Skeletal muscle cell (primary cell): ENCODE results near the gene CHD6.
"Not testable (repeated sequence)": the region's sequence is repeated elsewhere in the genome, so short reads cannot be mapped to it uniquely, and the experiment has no call there.

Source experiments
- DNase-seq: peaks from one replicate; pipeline ENCODE4 v3.0.0-alpha.2; 2010; ENCODE audit warnings: low read depth
- H3K4me3 ChIP-seq: 2 replicates; pipeline ENCODE4 v1.5.1; 2011; ENCODE audit warnings: low read depth, mild to moderate bottlenecking, control low read depth, low read length, moderate library complexity

Gene CHD6

DNA sequence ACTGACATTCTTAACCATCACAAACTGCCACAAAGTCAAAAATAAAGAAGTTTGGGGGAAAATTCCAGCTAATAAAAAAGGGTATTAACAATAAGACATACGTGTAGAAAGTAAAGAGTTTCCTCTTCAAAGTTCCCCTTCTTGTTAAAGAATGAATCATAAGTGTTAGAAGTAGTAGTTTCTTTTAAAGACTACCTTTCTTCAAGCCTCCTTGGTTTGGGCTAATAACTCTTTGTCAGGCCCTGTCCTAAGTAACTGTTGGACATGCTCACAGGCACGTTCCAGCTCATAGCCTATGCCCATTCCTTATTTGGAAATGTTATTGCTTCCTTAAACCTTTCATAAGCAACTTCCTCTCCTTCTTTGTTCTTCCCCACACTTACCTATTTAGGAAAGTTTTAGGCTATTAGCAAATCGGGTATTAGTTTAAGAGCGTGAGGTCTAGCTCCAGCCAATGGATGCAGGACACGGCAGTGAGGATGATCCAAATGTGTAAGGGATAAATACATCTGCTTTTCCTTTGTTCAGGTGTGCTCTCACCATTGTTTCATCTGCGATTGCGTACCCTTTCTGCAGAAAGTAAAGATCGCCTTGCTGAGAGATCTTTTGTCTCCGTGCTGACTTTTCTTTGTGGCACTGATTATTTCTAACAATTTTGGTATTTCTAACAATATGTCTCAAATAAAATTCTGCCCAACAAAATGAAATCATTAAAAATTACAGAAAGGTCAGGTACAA is 64.9 kb downstream of the CHD6 start:
- no peak overlapping the region for H3K4me3 ChIP-seq
- DNase-seq = no peak

- DNase-seq = no peak
- no peak overlapping the region for H3K4me3 ChIP-seq
Observed at GRCh38 chr20:41552295-41553068, 65.7 kb downstream of the CHD6 start.

DNA sequence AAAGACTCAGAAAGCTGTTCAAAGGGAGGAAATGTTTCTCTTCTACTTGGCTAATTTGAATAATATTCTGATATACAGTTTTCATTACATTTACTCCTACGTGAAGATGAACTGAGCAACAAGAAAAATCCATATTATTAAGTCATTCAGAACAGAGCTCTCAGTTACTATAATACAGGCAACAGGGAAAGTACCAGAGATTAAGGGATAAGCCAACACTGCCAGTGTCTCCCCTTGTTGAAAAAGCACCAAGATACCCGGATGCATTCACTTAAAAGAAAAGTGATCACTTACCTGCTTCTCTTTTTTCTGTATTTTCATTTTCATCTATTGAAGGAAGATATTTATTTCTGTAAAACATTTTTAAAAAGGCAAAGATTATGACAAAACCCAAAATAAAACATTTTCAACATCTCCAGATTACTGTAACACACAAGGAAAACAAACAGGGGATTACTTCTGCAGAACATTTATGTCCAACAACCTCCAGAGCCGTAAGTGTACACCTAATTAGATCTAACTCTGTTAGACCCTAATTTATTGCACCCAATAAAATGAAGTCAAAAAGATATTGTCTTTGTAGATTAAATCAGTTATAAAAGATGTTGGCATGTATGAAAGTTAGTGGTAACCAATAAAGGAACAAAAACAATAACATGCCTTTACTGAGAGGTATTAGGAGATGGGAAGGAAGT is 67.0 kb downstream of the CHD6 start:
- no peak overlapping the region for H3K4me3 ChIP-seq
- DNase-seq = no peak

DNA sequence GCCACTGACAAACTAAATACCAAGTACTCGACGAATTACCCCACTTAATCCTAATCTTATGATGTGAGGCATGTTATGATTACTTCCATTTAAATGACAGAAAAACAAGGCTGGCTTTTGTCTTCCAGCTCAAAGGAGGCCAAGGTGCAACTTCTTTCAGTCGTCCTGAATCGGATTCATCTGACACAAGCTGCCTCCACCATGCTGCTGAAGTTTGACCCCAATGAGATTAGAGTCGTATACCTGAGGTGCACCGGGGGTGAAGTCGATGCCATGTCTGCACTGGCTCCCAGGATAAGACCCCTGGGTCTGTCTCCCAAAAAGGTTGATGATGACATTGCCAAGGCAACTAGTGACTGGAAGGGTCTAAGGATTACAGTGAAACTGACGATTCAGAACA is 71.0 kb downstream of the CHD6 start:
- no peak for DNase-seq
- no peak overlapping the region for H3K4me3 ChIP-seq

GRCh38 chr20:41546535-41546934 is 71.6 kb downstream of the CHD6 start:
- no peak for DNase-seq
- no peak overlapping the region for H3K4me3 ChIP-seq

DNA sequence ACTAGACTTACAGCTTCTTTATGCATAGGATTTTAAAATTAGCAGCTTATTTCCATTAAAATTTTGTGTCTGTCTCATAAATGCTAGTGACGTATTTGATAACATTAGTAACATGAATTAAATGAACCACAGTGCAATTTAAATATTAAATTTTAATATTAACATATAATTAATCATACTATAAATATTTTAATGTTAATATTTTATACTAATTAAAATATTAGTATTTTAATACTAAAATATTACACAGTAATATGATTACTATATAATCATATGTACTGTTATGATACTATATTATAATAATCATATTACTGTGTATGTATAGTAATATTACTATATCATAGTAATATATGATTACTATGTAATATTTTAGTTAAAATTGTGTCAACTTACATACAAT is 73.7 kb downstream of the CHD6 start:
- DNase-seq = no peak
- H3K4me3 ChIP-seq = no peak overlapping the region

DNA sequence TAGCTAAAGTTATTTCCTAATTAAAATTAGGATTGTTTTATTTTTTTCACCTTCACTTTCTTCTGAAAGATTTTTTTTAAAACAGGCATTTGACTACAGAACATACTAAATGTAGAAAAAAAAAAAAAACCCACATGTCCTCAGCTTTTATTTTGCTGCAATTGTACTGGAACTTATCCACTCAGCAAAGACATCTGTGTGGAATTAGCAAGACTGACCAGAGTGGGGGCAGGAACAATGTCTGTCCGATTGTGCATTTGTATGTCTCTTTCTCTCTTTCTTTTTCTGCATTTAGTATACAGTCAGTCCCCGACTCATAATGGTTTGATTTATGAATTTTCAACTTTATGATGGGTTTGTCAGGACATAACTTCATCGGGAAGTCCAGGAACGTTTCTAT is 77.3 kb downstream of the CHD6 start:
- no peak for DNase-seq
- no peak overlapping the region for H3K4me3 ChIP-seq

DNA sequence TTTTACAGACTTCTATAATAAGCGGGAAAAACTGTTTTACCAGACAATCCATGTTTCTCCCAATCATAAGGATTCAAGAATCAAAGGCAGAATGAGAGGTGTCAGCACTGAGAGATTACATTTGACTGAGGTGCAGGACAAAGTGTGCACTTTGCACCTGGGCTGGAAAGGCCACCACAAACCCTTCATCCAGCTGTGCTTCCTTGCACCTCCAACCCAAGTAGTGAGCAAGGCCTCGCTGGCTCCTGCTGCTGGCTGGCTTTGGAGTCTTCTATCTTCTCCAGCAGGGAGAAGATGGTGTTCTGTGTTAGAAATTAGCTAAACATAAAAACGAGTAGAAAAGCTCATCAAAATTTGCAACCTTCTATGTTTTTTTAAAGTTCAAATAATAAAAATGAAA is 77.7 kb downstream of the CHD6 start:
- no peak overlapping the region for H3K4me3 ChIP-seq
- DNase-seq = no peak

GRCh38 chr20:41538810-41539596 is 79.2 kb downstream of the CHD6 start:
- H3K4me3 ChIP-seq = no peak overlapping the region

DNA sequence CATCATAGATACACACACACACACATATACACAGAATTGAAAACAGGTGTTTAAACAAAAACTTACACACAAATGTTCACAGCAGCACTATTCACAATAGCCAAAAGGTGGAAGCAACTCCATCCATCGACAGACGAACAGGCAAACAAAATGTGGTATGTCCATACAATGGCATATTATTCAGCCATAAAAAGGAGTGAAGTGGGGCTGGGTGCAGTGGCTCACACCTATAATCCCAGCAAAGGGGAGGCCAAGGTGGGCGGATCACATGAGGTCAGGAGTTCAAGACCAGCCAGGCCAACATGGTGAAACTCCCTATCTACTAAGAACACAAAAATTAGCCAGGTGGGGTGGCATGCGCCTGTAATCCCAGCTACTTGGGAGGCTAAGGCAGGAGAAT is 80.3 kb downstream of the CHD6 start:
- H3K4me3 ChIP-seq = no peak overlapping the region

More at GRCh38 chr20:41538810-41539596, 79.2 kb downstream of the CHD6 start:
- DNase-seq = no peak

GRCh38 chr20:41535551-41535950 is 82.6 kb downstream of the CHD6 start:
- H3K4me3 ChIP-seq, DNase-seq: not testable (repeated sequence)

More for the DNA sequence above, 80.3 kb downstream of the CHD6 start:
- no peak for DNase-seq

- H3K4me3 ChIP-seq = no peak overlapping the region
- no peak for DNase-seq
Observed at GRCh38 chr20:41534842-41535241, 83.3 kb downstream of the CHD6 start.

GRCh38 chr20:41534170-41534569 is 84.0 kb downstream of the CHD6 start:
- no peak for DNase-seq
- no peak overlapping the region for H3K4me3 ChIP-seq

DNA sequence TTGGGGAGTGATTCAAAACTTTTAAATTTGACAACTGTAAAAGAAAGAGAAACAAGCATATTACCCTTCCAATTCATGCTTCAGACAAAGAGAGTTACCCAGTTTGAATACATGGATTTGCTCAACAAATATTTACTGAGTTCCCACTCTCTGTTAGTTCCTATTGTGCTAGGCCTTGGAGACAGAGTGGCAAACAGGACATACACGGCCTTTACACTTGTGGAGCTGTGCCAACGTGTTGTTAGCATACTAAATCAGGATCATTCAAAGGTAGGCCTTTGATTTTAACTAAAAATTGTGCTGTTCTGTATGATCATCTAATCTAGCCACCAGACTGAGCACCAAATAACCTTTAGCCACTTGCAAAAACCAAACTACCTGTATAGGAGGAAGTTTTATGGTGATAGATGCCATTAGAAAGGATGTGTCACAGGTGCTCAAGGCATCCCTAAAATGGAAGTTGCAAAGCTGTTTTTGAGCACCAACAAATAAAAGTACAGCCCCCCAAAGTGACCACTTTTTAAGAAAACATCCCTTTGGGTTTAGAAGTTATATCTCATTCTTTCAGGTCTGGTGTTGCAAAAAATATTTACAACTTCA is 84.5 kb downstream of the CHD6 start:
- no peak overlapping the region for H3K4me3 ChIP-seq
- no peak for DNase-seq

- DNase-seq = no peak
- H3K4me3 ChIP-seq = no peak overlapping the region
Observed at GRCh38 chr20:41532935-41533334, 85.2 kb downstream of the CHD6 start.

GRCh38 chr20:41531518-41532275 is 86.5 kb downstream of the CHD6 start:
- DNase-seq = no peak
- no peak overlapping the region for H3K4me3 ChIP-seq

DNA sequence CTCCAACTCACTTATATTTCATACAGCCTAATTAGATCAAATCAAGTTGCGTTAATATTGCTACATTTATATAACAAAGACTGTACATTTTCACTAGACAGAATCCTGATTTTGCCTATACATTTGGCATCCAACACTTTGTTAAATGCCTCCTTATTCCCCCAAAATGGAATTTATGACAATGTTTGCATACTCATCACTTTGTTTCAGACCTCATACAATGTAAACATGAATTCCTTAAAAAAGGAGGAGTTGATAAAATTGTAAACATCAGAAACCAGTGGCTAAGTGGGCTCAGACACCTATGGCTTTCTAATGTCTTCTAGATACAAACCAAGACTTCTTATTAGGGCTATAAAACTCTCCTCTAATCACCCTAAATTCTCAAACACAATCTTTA is 87.3 kb downstream of the CHD6 start:
- DNase-seq = no peak
- no peak overlapping the region for H3K4me3 ChIP-seq

- no peak overlapping the region for H3K4me3 ChIP-seq
- DNase-seq = no peak
Observed at GRCh38 chr20:41526327-41526726, 91.8 kb downstream of the CHD6 start.
